GM10847 (cell line): Measurements from ENCODE around the gene KLK14.

ENCODE experiments used
- POLR2A ChIP-seq: IDR thresholded peaks from 2 replicates; pipeline ENCODE4 v1.6.1; 2011; ENCODE audit not compliant: insufficient read length; ENCODE audit errors: extremely low read depth

The KLK14 gene

DNA sequence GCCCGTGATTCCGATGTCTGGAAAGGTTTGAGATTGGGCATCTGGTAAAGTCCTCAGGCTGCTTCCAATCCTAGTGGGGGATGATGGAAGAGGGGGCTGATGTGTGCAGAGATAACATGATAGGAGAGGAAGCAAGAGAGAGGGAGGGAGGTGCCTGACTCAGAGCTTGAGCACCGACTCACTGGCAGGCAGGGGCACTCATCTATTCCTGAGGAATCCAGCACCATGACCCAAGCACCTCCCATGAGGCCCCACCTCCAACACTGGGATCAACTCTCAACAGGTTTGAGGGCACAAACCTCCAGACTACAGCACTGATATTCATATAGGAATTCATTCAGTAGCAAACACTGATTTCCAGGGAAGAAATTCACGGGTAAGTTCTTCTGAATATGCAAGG is 36.4 kb upstream of the KLK14 start:
- no peak for TF ChIP-seq POLR2A

DNA sequence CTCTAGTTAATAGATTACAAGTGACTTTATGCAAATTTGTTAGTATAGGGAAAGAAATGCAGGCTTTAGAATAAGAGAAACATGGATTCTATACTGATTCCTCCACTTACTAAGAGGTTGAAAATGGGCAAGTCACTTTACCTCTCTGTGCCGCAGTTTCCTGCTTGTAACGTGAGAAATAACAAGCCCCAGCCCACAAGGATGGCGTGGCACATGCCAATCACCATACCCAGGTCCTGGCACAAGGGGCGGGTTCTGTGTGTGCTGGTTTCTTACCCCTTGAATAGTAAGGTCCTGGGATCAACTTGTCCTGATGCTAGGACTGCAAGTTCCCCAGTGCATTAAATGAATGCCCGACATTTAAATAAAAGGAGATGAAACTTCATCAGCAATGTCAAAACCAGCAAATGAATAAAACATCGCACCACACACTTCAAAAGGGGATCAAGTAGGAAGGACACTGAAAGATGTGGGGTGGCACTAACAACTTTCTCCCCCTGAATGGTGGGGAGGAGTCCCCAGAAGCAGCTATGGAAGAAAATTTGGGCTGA is 34.1 kb upstream of the KLK14 start:
- TF ChIP-seq POLR2A, result no peak

DNA sequence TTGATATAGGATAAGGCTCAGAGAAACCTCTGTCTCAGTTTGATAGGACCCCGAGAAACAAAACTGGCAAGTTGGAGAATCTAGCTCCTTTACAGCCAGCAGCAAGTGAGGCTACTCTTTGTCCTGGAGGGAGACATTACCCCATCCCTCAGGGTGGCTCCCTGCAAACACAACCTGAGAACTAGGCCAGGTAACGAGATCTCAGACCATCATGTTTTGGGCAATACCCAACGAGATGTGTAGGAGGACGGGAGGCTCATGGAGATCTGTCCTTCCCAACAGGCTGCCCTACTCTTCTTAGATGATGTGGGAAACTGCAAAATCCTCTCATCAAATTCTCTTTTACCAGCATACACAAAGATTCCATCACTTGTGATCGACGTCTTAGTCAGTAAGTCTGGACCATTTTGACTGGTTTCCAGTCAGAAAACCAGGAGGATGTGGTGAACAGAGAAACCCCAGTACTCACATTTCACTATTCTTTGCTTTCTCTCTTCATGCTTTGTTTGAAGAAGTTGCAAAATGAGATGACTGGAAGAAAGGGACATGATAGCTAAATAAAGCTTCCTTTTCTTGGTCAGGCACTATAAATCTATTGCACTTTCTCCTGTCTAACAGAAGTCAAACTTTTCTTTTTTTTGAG is 31.5 kb upstream of the KLK14 start:
- no peak for TF ChIP-seq POLR2A

DNA sequence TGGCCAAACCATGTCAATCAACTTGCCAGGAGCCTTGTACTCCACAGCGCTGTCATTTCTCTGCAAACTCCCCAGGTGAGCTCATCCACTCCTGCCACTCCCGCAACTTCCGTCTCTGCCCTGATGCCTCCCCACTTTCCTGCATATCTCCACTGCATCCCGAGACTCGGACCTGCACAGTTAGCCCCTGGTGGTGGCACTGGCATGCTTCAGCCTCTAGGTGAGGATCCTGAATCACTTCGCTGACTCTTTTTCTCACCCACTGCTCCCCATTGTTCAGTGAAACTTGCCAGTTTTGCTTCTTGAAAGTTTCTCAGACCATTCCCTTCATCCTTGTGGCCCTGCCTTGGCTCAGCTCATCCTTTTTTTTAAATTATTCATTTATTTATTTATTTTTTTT is 28.9 kb upstream of the KLK14 start:
- TF ChIP-seq POLR2A, result no peak

DNA sequence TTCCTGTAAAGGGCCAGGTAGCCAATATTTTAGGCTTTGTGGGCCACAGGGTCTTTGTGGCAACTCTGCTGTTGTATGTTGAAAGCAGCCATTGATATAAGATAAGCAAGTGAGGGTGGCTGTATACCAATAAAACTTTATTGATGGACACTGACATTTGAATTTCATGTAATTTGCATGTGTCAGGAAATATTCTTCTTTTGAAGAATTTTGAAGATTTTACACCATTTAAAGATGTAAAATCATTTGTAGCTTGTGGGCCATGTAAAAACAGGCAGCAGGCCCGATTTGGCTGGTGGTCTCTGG is 27.9 kb upstream of the KLK14 start:
- no peak for TF ChIP-seq POLR2A

DNA sequence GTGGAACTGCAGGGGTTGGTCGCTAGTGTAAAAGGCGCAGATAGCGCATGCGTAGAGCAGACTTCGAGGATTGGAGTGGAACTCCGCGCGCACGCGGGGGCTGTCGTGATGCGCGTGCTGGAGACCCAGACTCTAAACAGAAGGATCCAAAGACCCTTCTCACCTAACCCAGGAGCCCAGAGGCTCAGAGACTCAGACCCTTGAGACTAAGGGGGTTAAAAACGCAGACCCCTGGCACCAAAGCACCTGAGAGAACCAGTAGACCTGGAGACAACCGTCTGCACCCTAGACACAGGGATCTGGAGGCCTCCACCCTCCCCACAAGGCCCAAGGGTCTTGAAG is 26.1 kb upstream of the KLK14 start:
- no peak for TF ChIP-seq POLR2A

DNA sequence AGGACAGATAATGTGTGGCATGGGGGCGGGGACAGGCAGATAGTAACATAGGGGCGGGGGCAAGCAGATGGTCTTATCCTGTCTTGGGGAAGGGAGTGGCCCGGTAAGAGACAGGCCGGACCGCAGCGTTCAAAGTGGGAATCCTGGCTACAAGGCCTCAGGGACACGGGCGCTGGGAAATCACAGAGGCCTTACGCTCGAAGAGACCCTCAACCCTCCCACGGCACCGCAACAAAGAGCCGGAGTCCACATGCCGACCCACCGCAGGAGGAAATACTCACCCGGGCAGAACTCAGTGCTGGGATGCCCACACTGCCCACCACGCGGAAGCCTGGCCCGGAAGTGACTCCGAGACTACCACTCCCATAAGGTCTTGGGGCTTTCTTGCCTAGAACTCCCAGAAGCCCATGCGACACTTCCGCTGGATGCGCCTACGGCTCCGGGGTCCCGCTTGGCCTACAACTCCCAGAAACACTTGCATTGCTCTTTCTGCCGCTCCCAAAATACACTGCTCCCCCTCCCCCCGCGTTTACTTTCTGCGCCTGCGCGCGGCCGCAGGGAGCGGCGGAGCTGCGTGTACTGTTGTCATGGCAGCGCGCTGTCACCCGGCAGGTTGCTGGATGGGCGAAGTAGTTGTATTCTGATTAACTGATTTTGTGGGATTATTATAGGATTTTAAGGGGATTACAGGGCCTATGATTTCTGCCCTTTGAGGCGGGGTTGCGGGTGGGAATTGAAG is 25.5 kb upstream of the KLK14 start, which contains the start of gene CTU1:
Gene CTU1 (minus strand): TSS at position 344 of the 739 bp plus-strand sequence. CDS start 3,840 bp downstream, outside the sequence.
- peak; percentile 51 for TF ChIP-seq POLR2A

DNA sequence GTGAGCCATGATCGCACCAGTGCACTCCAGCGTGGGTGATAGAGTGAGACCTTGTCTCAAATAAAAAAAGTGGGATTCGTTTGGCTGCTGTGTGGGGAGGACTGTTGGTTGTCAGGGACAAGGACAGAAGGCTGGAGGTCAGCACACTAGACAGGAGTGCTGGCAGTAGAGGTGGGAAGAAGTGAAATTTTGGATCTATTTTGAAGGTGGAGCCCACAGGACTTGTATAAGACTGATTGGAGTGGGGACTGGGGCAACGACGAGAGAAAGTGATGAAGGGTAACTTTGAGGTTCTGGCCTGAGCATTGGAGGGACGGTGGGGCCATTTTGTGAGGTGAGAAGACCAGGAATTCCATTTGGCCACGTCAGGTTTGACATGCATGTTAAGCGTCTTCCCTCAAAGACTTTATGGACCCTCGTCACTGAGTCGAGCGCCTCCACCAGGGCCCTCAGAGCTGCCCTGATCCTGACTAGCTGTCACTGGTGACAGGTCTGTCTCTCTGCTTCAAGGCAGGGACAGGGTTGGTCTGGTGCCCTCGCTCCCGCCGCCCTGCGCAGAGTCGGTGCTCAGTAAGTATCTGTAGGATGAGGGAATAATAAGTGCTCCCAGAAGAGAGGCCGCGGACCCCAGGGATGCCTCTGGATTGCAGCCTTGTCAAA is 24.8 kb upstream of the KLK14 start:
- TF ChIP-seq POLR2A, result no peak

DNA sequence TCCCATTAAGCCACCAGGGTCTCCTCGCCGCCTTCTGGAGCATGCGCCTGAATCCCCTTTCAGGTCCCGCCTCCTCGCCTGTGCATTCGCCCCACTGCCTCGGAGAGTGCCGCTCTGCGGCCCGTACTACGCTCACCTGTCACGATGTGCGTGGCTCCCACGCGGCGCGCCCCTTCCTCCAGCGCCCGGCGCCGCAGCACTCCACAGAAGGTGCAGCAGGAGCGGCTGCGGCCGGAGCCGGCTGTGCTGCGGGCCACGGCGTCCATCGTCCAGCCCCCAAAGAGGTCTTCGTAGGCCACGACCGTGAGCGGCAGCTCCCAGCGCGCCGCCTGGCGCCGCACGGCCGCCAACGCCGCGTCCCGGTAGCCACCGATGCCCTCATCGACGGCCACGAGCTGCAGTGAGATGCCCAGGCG is 21.2 kb upstream of the KLK14 start:
- no peak for TF ChIP-seq POLR2A

DNA sequence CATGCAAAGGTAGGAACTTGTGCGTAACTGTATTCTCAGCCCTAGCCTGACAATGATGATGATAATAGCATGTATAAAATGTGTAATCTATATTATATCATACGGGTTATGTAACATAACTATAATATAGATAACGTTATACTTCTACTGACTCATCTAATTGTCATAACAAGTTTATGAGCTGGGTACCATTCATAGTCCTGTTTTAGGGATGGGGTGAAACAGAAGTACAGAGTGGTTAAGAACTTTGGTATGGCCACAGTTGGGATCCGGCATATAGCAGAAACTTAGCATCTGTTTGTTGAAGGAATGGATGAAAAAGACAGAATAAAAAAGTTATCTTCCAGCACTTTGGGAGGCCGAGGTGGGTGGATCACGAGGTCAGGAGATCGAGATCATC is 20.3 kb upstream of the KLK14 start:
- TF ChIP-seq POLR2A, result no peak

DNA sequence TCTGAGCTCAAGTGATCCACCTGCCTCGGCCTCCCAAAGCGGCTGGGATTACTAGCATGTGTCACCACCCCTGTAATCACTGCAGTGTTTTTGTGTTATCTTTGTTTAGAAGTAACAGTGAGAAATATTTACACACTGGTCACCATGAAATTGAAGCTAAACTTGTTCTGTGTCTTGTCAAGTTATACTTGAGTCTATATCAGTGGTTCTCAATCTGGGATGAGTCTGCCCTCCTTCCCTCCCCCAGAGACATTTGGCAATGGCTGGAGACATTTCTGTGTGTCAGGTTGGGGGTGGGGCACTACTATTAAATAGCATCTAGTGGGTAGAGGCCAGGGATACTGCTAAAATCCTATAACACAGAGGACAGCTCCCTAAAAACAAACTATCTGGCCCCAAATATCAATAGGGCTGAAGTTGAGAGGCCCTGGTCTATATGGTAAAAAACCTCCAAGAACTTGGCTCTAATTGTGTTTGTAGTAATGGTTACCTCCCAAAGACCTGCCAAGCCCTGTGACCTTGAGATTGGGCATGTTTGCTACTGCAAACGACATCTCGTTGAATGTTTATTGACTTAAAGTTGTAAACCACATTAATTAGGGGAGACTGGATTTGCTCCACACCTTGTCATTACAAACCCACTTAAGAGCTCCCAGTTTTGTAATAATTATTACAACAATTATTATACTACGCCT is 18.6 kb upstream of the KLK14 start:
- no peak for TF ChIP-seq POLR2A

DNA sequence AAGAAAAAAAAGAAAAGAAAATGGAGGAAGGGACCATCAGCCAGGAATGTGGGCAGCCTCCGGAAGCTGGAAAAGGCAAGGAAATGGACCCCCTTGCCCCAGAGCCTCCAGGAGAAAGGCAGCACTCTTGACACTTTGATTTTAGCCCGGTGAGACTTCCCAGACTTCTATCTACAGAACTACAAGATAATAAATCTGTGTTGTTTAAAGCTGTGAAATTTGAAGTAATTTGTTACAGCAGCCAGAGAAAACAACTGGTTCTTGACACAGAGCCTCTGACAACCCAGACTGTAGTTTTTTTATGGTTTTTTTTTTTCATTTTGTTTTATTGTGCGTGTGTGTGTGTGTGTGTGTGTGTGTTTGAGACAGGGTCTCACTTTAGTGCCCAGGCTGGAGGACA is 17.9 kb upstream of the KLK14 start:
- TF ChIP-seq POLR2A, result no peak

DNA sequence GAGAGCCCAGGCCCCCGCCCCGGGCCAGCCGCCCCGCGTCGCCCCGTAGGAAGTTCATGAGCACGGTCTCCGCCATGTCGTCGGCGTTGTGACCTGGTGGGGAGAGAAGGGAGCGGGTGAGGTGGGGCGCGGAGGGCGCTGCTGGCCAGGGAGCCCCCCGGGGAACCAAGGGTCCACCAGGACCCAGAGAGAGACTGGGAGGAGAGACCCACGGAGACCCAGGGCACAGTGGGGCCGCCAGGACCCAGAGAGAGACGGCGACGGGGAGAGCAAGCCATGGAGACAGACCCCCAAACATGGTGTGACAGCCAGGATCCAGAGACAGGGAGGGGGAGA is 16.3 kb upstream of the KLK14 start:
- no peak for TF ChIP-seq POLR2A

DNA sequence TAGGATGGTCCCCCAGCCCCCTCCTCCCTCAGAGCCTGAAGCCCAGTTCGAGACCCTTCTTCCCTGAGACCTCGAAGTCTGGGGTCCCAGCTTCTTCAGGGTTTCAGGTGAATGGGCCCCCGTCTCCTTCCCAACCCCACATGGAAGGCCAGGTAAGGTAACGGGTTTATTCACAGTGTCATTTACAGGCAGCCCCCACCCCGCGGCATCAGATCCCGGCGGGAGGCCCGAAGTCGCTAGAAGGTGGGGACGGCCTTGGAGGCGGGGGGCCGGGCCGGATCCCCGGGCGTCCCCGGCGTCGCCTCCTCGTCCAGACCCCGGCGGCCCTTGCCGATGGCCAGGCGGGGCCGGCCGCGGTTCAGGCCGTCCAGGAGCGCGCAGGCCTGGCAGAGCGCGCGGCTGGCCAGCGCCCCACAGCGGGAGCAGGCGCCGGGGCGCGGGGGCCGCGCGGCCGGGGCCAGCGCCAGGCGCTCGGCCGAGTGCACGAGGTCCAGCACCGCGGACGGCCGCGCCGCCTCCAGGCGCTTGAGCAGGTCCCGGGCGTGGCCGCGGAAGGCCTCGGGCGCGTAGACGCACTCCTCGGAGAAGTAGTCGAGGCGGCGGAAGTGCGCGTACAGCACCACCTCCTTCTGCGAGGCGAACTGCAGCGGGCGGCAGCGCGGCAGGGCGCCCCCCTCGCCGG is 15.8 kb upstream of the KLK14 start:
- no peak for TF ChIP-seq POLR2A

DNA sequence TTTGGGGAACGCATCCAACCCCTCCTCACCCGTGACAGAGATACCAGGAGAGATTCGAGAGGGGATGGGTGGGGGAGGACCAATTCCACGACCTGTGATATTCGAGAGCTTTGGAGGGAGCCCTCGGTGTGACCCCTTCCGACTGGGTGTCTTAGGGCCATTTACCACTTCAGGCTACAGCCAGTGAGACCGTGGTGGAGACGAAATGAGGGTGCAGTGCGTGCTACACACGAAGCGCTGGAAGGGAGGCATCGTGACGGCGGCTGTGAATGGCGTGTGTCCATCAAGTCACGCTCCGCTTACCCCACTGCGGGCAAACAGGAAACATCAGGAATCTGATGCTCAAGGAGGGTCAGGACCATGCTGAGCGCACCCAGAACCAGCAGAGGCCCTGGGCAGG is 15.1 kb upstream of the KLK14 start:
- no peak for TF ChIP-seq POLR2A
